ENCODE results near the gene NDUFV3.

Gene NDUFV3

GRCh38 chr21:42851812-42852665 lies 41.1 kb upstream of the NDUFV3 start:
- H3K36me3 ChIP-seq (ENCODE audit: control insufficient read depth in 2 of 2, insufficient read depth in 1 of 2, low read length in 2 of 2), result peaks cover 15 to 98% of the 10 kb centered on the region in 2 experiments; a peak in 2 of 3 replicates
- no peak overlapping the region for H3K27ac ChIP-seq (ENCODE audit: extremely low read depth, low read depth, low read length)
- POLR2A ChIA-PET, result no interaction called here
- no peak overlapping the region for H3K4me3 ChIP-seq (ENCODE audit: low read depth, low read length)
- no peaks in the 10 kb centered on the region for H3K4me1 ChIP-seq (ENCODE audit: control insufficient read depth, insufficient read depth, low read length)
- no peaks in the 10 kb centered on the region for H3K9me3 ChIP-seq (ENCODE audit: control insufficient read depth, insufficient read depth, low read depth, low read length)
- CTCF ChIA-PET, result interaction anchor here (0.6 kb wide), 1 partner anchor 241 kb away, joined by 3 read pairs; no protein-coding TSS in a partner anchor
- no peak for TF ChIP-seq ZBTB10 (tag by site-specific recombination; IDR thresholded peaks at IDR 0.05)
- TF ChIP-seq ZNF488 (tag by site-specific recombination; IDR thresholded peaks at IDR 0.05), result no peak
- no peak for TF ChIP-seq ZNF530 (tag by site-specific recombination; IDR thresholded peaks at IDR 0.05; ENCODE audit: low read depth)
- no peak for TF ChIP-seq ZNF792 (tag by site-specific recombination; IDR thresholded peaks at IDR 0.05)
- TF ChIP-seq SCRT2 (tag by site-specific recombination; IDR thresholded peaks at IDR 0.05), result no peak
- TF ChIP-seq ZNF777 (tag by site-specific recombination; IDR thresholded peaks at IDR 0.05; ENCODE audit: borderline replicate concordance), result no peak
- no peak for TF ChIP-seq MEIS1 (CRISPR knock-in tag; IDR thresholded peaks at IDR 0.05; ENCODE audit: borderline replicate concordance)
- no peak for TF ChIP-seq ZNF184 (tag by site-specific recombination; IDR thresholded peaks at IDR 0.05)
- no peak for TF ChIP-seq ZNF48 (tag by site-specific recombination; IDR thresholded peaks at IDR 0.05)
- no peak for TF ChIP-seq ZNF670 (tag by site-specific recombination; IDR thresholded peaks at IDR 0.05; ENCODE audit: low read depth)
- no peak for TF ChIP-seq ATF2 (tag by site-specific recombination; IDR thresholded peaks at IDR 0.05; ENCODE audit: low read depth)
- TF ChIP-seq ZNF658 (tag by site-specific recombination; IDR thresholded peaks at IDR 0.05), result no peak
- no peak for TF ChIP-seq ZNF776 (tag by site-specific recombination; IDR thresholded peaks at IDR 0.05; ENCODE audit: borderline replicate concordance)
- TF ChIP-seq ZNF76 (tag by site-specific recombination; IDR thresholded peaks at IDR 0.05; ENCODE audit: borderline replicate concordance, low read depth), result no peak
- no peak for TF ChIP-seq ZNF362 (tag by site-specific recombination; IDR thresholded peaks at IDR 0.05)
- TF ChIP-seq ZNF571 (tag by site-specific recombination; IDR thresholded peaks at IDR 0.05), result no peak
- TF ChIP-seq ZNF513 (tag by site-specific recombination; IDR thresholded peaks at IDR 0.05), result no peak
- TF ChIP-seq ZBTB44 (tag by site-specific recombination; IDR thresholded peaks at IDR 0.05), result no peak
- TF ChIP-seq ZNF518A (tag by site-specific recombination; conservative IDR thresholded peaks at IDR 0.05; ENCODE audit: low read depth), result no peak
- no peak for TF ChIP-seq ZSCAN5A (tag by site-specific recombination; IDR thresholded peaks at IDR 0.05)
